Bronchial epithelial cell (primary cell): Measurements from ENCODE around the gene UBAP2. TPM values are rescaled to one million over a fixed set of nuclear protein-coding genes. Genes with fewer than 3 reads are reported as not detected.
"Not testable (repeated sequence)": the region's sequence is repeated elsewhere in the genome, so short reads cannot be mapped to it uniquely, and the experiment has no call there.

Source experiments
- DNase-seq: peaks from one replicate; pipeline ENCODE4 v3.0.0-alpha.2; 2010; ENCODE audit warnings: low read depth
- FAIRE-seq: peaks from 2 replicates; lab custom pipeline; 2011; peaks lifted over from hg19 to GRCh38; lab: Jason Lieb, UNC
- H3K27me3 ChIP-seq: 2 replicates; pipeline ENCODE4 v1.5.1; 2011; ENCODE audit warnings: low read length; ENCODE audit not compliant: control insufficient read depth, insufficient read depth
- H3K36me3 ChIP-seq: 2 replicates; pipeline ENCODE4 v1.5.1; 2011; ENCODE audit warnings: low read length; ENCODE audit not compliant: control insufficient read depth, insufficient read depth
- H3K4me3 ChIP-seq: 2 replicates; pipeline ENCODE4 v1.5.1; 2011; ENCODE audit warnings: mild to moderate bottlenecking, low read depth, low read length, control low read depth
- total RNA-seq: library from RNA; depleted of rRNA; stranded (reverse); fragments of >200 nt; gene quantifications from 2 replicates; pipeline ENCODE4 v1.2.1, GENCODE V29; 2014
- TF ChIP-seq, protein P1 (sequence below): IDR thresholded peaks from 2 replicates; pipeline ENCODE4 v1.5.1; 2011; ENCODE audit warnings: mild to moderate bottlenecking, moderate library complexity, low read length, control low read depth, inconsistent platforms; ENCODE audit not compliant: insufficient read depth, severe bottlenecking

The UBAP2 gene
- total RNA-seq, 1 donor from 2014 or later: 14.7 TPM

DNA sequence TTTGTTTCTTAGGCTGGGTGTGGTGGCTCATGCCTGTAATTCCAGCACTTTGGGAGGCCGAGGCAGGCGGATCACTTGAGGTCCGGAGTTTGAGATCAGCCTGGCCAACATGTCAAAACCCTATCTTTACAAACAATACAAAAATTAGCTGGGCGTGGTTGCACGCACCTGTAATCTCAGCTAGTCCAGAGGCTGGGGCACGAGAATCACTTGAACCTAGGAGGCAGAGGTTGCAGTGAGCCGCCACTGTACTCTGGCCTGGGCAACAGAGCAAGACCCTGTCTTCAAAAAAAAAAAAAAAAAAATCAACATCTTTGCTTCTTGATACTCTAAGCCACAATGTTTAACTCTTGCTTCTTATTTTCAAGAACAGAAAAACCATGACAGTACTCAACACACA is 16.1 kb downstream of the UBAP2 start:
- H3K4me3 ChIP-seq: no peak overlapping the region
- H3K27me3 ChIP-seq: no peaks in the 10 kb centered on the region
- DNase-seq: no peak
- TF ChIP-seq, protein P1, sequence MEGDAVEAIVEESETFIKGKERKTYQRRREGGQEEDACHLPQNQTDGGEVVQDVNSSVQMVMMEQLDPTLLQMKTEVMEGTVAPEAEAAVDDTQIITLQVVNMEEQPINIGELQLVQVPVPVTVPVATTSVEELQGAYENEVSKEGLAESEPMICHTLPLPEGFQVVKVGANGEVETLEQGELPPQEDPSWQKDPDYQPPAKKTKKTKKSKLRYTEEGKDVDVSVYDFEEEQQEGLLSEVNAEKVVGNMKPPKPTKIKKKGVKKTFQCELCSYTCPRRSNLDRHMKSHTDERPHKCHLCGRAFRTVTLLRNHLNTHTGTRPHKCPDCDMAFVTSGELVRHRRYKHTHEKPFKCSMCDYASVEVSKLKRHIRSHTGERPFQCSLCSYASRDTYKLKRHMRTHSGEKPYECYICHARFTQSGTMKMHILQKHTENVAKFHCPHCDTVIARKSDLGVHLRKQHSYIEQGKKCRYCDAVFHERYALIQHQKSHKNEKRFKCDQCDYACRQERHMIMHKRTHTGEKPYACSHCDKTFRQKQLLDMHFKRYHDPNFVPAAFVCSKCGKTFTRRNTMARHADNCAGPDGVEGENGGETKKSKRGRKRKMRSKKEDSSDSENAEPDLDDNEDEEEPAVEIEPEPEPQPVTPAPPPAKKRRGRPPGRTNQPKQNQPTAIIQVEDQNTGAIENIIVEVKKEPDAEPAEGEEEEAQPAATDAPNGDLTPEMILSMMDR: no peak
- no peak for FAIRE-seq
- H3K36me3 ChIP-seq: peaks cover 10% of the 10 kb centered on the region

GRCh38 chr9:34027845-34028574 is 20.7 kb downstream of the UBAP2 start:
- Histone ChIP-seq H3K36me3 (peaks cover 10% of the 10 kb centered on the region), H3K4me3 (no peak overlapping the region), H3K27me3 (no peaks in the 10 kb centered on the region)
- DNase-seq: no peak
- no peak for FAIRE-seq
- TF ChIP-seq, protein P1: no peak

DNA sequence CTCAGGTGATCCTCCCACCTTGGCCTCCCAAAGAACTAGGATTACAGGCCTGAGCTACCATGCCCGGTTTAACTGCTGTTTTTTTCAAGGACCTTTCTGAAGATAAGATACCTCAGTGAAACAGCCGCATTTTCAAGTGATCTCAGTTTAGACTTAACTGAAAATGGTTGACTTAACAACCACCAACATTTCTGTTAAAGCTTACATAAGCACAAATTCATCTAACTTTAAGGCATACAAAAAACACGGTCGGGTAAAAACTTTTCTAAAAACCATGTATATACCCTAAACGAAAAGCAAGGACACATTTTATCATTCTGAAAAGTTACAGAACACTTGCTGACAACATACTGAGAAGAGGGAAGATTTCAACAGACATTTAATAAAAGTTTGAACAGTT is 22.9 kb downstream of the UBAP2 start:
- Histone ChIP-seq H3K36me3 (peaks cover 9% of the 10 kb centered on the region), H3K4me3 (no peak overlapping the region), H3K27me3 (no peaks in the 10 kb centered on the region)
- DNase-seq: no peak
- no peak for FAIRE-seq
- TF ChIP-seq, protein P1: no peak

GRCh38 chr9:34025062-34025461 is 23.6 kb downstream of the UBAP2 start:
- no peak overlapping the region for H3K4me3 ChIP-seq
- H3K36me3 ChIP-seq: peaks cover 9% of the 10 kb centered on the region
- H3K27me3 ChIP-seq: no peaks in the 10 kb centered on the region
- FAIRE-seq: no peak
- TF ChIP-seq, protein P1: no peak
- DNase-seq: no peak

DNA sequence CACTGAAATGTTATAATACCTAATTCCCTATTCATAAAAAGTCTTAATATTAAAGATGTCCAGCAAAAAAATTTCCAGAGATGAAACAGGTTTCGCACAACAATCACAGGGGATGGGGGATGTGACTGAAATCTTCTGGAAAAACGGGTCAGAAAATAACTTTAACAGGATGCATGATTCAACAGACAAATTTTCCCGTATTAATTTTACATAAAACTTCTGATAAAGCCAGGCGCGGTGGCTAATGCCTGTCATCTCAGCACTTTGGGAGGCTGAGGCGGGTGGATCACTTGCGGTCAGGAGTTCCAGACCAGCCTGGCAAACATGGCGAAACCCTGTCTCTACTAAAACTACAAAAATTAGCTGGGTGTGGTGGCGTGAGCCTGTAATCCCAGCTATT is 24.2 kb downstream of the UBAP2 start:
- H3K36me3 ChIP-seq, FAIRE-seq, H3K27me3 ChIP-seq, DNase-seq, H3K4me3 ChIP-seq: not testable (repeated sequence)

- H3K4me3 ChIP-seq: no peak overlapping the region
- DNase-seq (no peak), FAIRE-seq (no peak)
- H3K27me3 ChIP-seq: no peaks in the 10 kb centered on the region
- no peaks in the 10 kb centered on the region for H3K36me3 ChIP-seq
- TF ChIP-seq, protein P1: no peak
These were observed 32.5 kb downstream of the UBAP2 start for GRCh38 chr9:34016149-34016548.
